Vagina (tissue), 2 donors: ENCODE measurements around the gene GAB2. TPM values are rescaled to one million over a fixed set of nuclear protein-coding genes. Genes with fewer than 3 reads are reported as not detected.
"Not testable (repeated sequence)": the region's sequence is repeated elsewhere in the genome, so short reads cannot be mapped to it uniquely, and the experiment has no call there.

Experiments used
- DNase-seq, 2 donors: peaks; one replicate each; pipeline ENCODE4 v3.0.0-alpha.2; 2017; ENCODE audit errors: extremely low spot score in 2 of 2
- H3K27ac ChIP-seq: fragments of 200-600 bp; sonication (generic); one replicate; pipeline ENCODE4 v1.5.1; 2019
- H3K27me3 ChIP-seq: fragments of 200-600 bp; sonication (generic); one replicate; pipeline ENCODE4 v1.5.1; 2019
- H3K36me3 ChIP-seq, 2 donors: fragments of 200-600 bp; sonication (generic); one replicate each; pipeline ENCODE4 v1.5.1; 2017 to 2019
- H3K4me1 ChIP-seq: fragments of 200-600 bp; sonication (generic); one replicate; pipeline ENCODE4 v1.5.1; 2019
- H3K4me3 ChIP-seq, 2 donors: fragments of 200-600 bp; sonication (generic); 1 replicate in 1 of 2; 2 replicates in 1 of 2; pipeline ENCODE4 v1.5.1; 2016 to 2019
- H3K9me3 ChIP-seq: fragments of 200-600 bp; sonication (generic); one replicate; pipeline ENCODE4 v1.5.1; 2019
- CTCF ChIP-seq, 3 experiments: fragments of 450-650 bp in 2 of 3; fragments of 200-600 bp in 1 of 3; sonication (generic) in 1 of 3; IDR thresholded peaks; one replicate each; pipeline ENCODE4 v1.5.1; 2017 to 2019; ENCODE audit warnings: antibody characterized with exemption in 3 of 3, mild to moderate bottlenecking in 2 of 3, moderate library complexity in 2 of 3
- POLR2A ChIP-seq, 2 donors: fragments of 450-650 bp; IDR thresholded peaks; one replicate each; pipeline ENCODE4 v1.6.1; 2017; ENCODE audit warnings: antibody characterized with exemption in 2 of 2, mild to moderate bottlenecking in 2 of 2, moderate library complexity in 2 of 2
- POLR2AphosphoS5 ChIP-seq, 2 donors: sonication (generic); formaldehyde crosslinking; IDR thresholded peaks; one replicate each; pipeline ENCODE4 v1.9.0; 2017; ENCODE audit warnings: antibody characterized with exemption in 2 of 2, mild to moderate bottlenecking in 2 of 2, low read depth in 1 of 2; ENCODE audit not compliant: insufficient read depth in 1 of 2
- intact Hi-C: fragments of 100-400 bp; cut with DNase I; formaldehyde crosslinking; loops from one replicate; pipeline ENCODE4 v1.15.1; 2023
- total RNA-seq: library from RNA; depleted of rRNA; stranded (reverse); fragments of >200 nt; gene quantifications from one replicate; pipeline ENCODE4 v1.2.3, GENCODE V29; 2016

Gene GAB2, protein sequence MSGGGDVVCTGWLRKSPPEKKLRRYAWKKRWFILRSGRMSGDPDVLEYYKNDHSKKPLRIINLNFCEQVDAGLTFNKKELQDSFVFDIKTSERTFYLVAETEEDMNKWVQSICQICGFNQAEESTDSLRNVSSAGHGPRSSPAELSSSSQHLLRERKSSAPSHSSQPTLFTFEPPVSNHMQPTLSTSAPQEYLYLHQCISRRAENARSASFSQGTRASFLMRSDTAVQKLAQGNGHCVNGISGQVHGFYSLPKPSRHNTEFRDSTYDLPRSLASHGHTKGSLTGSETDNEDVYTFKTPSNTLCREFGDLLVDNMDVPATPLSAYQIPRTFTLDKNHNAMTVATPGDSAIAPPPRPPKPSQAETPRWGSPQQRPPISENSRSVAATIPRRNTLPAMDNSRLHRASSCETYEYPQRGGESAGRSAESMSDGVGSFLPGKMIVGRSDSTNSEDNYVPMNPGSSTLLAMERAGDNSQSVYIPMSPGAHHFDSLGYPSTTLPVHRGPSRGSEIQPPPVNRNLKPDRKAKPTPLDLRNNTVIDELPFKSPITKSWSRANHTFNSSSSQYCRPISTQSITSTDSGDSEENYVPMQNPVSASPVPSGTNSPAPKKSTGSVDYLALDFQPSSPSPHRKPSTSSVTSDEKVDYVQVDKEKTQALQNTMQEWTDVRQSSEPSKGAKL
- 24.6 TPM for total RNA-seq

- no peaks in the 10 kb centered on the region for H3K9me3 ChIP-seq
- H3K4me1 ChIP-seq = peaks cover 53% of the 10 kb centered on the region
- peak in 1 of 2 donors; percentile 60 for TF ChIP-seq POLR2AphosphoS5 (IDR thresholded peaks at IDR 0.05; ENCODE audit: insufficient read depth in 1 of 2, low read depth in 1 of 2)
- TF ChIP-seq CTCF (IDR thresholded peaks at IDR 0.05) = no peak
- TF ChIP-seq POLR2A (IDR thresholded peaks at IDR 0.05) = peak in 1 of 2 donors; percentile 60
- DNase-seq = no peak
- intact Hi-C loops = loop anchor here (5.0 to 10.0 kb wide), 3 partner anchors 103 to 193 kb away; no protein-coding TSS in a partner anchor
- no peaks in the 10 kb centered on the region for H3K27me3 ChIP-seq
- peak within 1 kb of the TSS; percentile 98 for H3K27ac ChIP-seq
- H3K4me3 ChIP-seq = peak within 1 kb of the TSS; percentile 81 to 98
- H3K36me3 ChIP-seq = no peaks in the 10 kb centered on the region
Observed at GRCh38 chr11:78417175-78417887, at the start of gene GAB2. GAB2 (minus strand) TSS chr11:78417820; CDS start chr11:78417720, 100 bp downstream.

- TF ChIP-seq CTCF (IDR thresholded peaks at IDR 0.05) (no peak), POLR2A (IDR thresholded peaks at IDR 0.05) (no peak), POLR2AphosphoS5 (IDR thresholded peaks at IDR 0.05; ENCODE audit: insufficient read depth in 1 of 2, low read depth in 1 of 2) (no peak)
- intact Hi-C loops = no loop called here
- H3K36me3 ChIP-seq = peaks cover 0 to 12% of the 10 kb centered on the region in 2 donors
- H3K27ac ChIP-seq = no peak overlapping the region
- H3K4me3 ChIP-seq = no peak overlapping the region
- no peaks in the 10 kb centered on the region for H3K4me1 ChIP-seq
- H3K9me3 ChIP-seq = no peaks in the 10 kb centered on the region
- H3K27me3 ChIP-seq = no peaks in the 10 kb centered on the region
- DNase-seq = no peak
Observed at GRCh38 chr11:78467370-78467769, 49.8 kb upstream of the GAB2 start.

DNA sequence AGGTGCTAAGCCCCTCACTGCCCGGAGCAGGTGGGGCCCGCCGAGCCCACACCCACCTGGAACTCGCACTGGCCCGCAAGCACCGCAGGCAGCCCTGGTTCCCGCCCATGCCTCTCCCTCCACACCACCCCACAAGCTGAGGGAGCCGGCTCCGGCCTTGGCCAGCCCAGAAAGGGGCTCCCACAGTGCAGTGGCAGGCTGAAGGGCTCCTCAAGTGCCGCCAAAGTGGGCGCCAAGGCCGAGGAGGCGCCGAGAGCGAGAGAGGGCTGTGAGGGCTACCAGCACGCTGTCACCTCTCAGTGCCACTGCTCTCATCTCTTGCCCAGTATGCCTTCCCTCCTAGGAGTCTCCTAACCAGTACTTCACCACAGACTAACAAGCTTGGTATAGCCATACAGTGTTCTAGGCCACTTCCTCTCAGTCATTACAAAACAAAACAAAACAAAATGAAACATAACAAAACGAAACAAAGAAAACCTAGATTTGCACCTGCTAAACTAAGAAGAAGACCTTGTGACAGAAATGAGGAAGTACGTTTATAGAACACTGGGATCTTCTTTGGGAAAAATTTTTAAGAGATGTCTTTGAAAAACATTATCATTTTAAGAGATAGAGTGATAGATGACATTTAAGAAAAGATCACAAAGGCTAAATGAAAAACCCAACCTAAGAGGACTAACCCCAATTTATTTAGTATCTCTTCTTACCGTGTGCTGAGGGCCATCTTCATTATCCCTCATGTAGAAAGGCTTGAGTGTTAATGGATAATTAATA is 47.7 kb upstream of the GAB2 start:
- H3K27me3 ChIP-seq = no peaks in the 10 kb centered on the region
- no peaks in the 10 kb centered on the region for H3K9me3 ChIP-seq
- no peak overlapping the region for H3K27ac ChIP-seq
- no peak for DNase-seq
- no peak for TF ChIP-seq POLR2A (IDR thresholded peaks at IDR 0.05)
- TF ChIP-seq POLR2AphosphoS5 (IDR thresholded peaks at IDR 0.05; ENCODE audit: insufficient read depth in 1 of 2, low read depth in 1 of 2) = no peak
- TF ChIP-seq CTCF (IDR thresholded peaks at IDR 0.05) = no peak
- no peak overlapping the region for H3K4me3 ChIP-seq
- peaks cover 0 to 12% of the 10 kb centered on the region in 2 donors for H3K36me3 ChIP-seq
- no peaks in the 10 kb centered on the region for H3K4me1 ChIP-seq
- intact Hi-C loops = no loop called here

- H3K4me1 ChIP-seq, intact Hi-C loops, H3K9me3 ChIP-seq, H3K4me3 ChIP-seq, H3K27me3 ChIP-seq, DNase-seq, H3K27ac ChIP-seq: not testable (repeated sequence)
- peaks cover 0 to 12% of the 10 kb centered on the region in 2 donors for H3K36me3 ChIP-seq
Observed at GRCh38 chr11:78464787-78465168, 47.2 kb upstream of the GAB2 start.

- no peak overlapping the region for H3K27ac ChIP-seq
- intact Hi-C loops = no loop called here
- peaks cover 0 to 17% of the 10 kb centered on the region in 2 donors for H3K36me3 ChIP-seq
- no peak for DNase-seq
- TF ChIP-seq POLR2A (IDR thresholded peaks at IDR 0.05) (no peak), POLR2AphosphoS5 (IDR thresholded peaks at IDR 0.05; ENCODE audit: insufficient read depth in 1 of 2, low read depth in 1 of 2) (no peak), CTCF (IDR thresholded peaks at IDR 0.05) (no peak)
- H3K4me3 ChIP-seq = no peak overlapping the region
- no peaks in the 10 kb centered on the region for H3K4me1 ChIP-seq
- no peaks in the 10 kb centered on the region for H3K27me3 ChIP-seq
- no peaks in the 10 kb centered on the region for H3K9me3 ChIP-seq
Observed at GRCh38 chr11:78460471-78460870, 42.9 kb upstream of the GAB2 start.
